Measurements from ENCODE around the gene TMEM252.

TMEM252 gene

GRCh38 chr9:68541568-68541967 is 885 bp upstream of the TMEM252 start:
- no peak for DNase-seq

- no peak for DNase-seq
These were observed 2.5 kb downstream of the TMEM252 start for GRCh38 chr9:68538200-68538599.

GRCh38 chr9:68537616-68537880 is 3.1 kb downstream of the TMEM252 start:
- no peak for DNase-seq

GRCh38 chr9:68536876-68537615 is 3.6 kb downstream of the TMEM252 start:
- DNase-seq = no peak

GRCh38 chr9:68533678-68534077 is 7.0 kb downstream of the TMEM252 start:
- DNase-seq = no peak

GRCh38 chr9:68532131-68532530 is 8.6 kb downstream of the TMEM252 start:
- no peak for DNase-seq

GRCh38 chr9:68530618-68531017 is 10.1 kb downstream of the TMEM252 start:
- DNase-seq = no peak

- no peak for DNase-seq
These were observed 17.2 kb downstream of the TMEM252 start for GRCh38 chr9:68523367-68523936.

GRCh38 chr9:68522954-68523353 is 17.7 kb downstream of the TMEM252 start:
- no peak for DNase-seq

- DNase-seq = no peak
These were observed 18.6 kb downstream of the TMEM252 start for GRCh38 chr9:68522131-68522530.

GRCh38 chr9:68515326-68516017 is 25.2 kb downstream of the TMEM252 start:
- no peak for DNase-seq

- DNase-seq = no peak
These were observed 26.7 kb downstream of the TMEM252 start for GRCh38 chr9:68513981-68514380.

GRCh38 chr9:68513385-68513784 is 27.3 kb downstream of the TMEM252 start:
- no peak for DNase-seq

- no peak for DNase-seq
These were observed 31.0 kb downstream of the TMEM252 start for GRCh38 chr9:68509689-68510088.

- DNase-seq = no peak
These were observed 32.1 kb downstream of the TMEM252 start for GRCh38 chr9:68508547-68508946.

- no peak for DNase-seq
These were observed 32.9 kb downstream of the TMEM252 start for GRCh38 chr9:68507806-68508145.

- no peak for DNase-seq
These were observed 33.4 kb downstream of the TMEM252 start for GRCh38 chr9:68507130-68507805.

GRCh38 chr9:68506551-68506950 is 34.1 kb downstream of the TMEM252 start:
- no peak for DNase-seq

GRCh38 chr9:68505681-68506409 is 34.8 kb downstream of the TMEM252 start:
- no peak for DNase-seq

GRCh38 chr9:68502279-68502678 is 38.4 kb downstream of the TMEM252 start:
- DNase-seq = no peak

- no peak for DNase-seq
These were observed 40.0 kb downstream of the TMEM252 start for GRCh38 chr9:68500457-68501381.

GRCh38 chr9:68498816-68499215 is 41.9 kb downstream of the TMEM252 start:
- no peak for DNase-seq
